Hippocampal formation (tissue), 2 donors: ENCODE data around the gene ARHGAP27.
A peak's percentile ranks its signal among the peaks of the same experiment; 100 is the strongest.
"Not testable (repeated sequence)": the region's sequence is repeated elsewhere in the genome, so short reads cannot be mapped to it uniquely, and the experiment has no call there.

Experiments used
- DNase-seq, 2 donors: peaks; one replicate each; lab custom pipeline; 2025; lab: John Stamatoyannopoulos, UW

ARHGAP27 gene

DNA sequence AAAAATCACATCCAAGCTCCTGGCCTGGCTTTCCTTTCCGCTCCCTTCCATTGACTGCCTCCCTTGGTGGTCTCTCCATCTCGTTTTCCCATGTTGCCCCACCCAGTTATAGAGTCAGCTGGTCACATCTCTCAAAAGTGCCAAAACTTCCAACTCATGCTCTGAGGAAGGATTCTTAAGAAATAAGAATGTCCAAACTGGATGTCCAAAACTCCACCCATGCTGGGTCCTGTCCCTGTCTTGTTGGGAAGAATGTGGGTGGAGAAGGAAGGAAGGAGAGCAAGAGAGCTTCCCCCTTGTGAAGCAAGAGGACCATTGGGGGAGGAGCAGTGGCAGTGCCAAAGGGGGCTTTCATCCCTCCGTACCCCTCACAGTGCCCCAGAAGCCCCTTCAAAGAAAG is 71.2 kb downstream of the ARHGAP27 start:
- no peak for DNase-seq

GRCh38 chr17:45357364-45357997 is 75.2 kb downstream of the ARHGAP27 start:
- DNase-seq, result no peak

DNA sequence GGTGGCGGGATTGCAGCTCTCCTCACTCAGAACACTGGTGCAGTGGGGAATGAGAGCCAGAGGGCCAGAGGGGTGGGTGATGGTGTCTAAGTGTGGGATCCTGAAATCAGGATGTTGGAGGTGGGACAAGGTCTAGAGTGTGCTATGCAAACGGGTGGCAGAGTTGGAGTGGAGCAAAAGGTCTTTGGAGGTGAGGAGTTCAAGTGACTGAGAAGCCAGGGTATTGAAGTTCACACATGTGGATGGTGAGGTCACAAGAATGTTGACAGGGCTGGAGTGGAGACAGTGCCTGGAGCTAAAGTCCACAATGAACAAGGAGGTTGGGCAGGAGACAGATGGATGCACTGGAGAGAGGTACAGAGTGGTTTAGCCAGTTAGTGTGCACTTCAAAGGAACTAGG is 77.6 kb downstream of the ARHGAP27 start:
- DNase-seq, result no peak

DNA sequence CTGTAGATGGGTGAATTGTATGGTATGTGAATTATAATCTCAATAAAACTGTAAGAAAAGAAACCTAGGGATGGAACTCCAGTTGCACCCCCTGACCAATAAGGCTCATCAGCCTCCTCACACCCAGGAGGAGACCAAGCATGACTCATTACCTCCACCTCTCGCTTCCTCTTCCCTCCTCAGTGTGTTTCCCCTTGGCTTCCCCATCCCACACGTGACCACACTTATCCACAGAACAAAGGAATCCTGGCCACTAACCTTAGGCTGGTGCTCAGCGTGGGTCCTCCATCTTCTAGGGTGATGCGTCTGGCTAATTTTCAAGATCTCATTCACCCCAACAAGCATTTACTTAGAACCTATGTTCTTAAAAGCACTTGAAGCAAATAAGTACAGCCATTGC is 79.6 kb downstream of the ARHGAP27 start:
- DNase-seq, result no peak

DNA sequence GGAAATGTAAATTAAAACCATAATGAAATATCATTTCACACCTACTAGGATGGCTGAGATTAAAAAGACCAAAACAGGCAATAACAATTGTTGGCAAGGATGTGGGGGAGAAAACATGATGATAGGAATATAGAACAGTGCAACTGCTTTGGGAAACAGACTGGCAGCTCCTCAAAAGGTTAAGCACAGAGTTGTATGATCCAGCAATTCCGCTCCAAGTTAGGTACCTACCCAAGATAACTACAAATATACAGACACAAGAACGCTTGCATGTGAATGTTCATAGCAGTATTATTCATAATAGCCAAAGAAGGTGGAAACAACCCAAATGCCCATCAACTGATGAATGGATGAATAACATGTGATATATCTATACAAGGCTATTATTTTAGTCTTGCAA is 80.8 kb downstream of the ARHGAP27 start:
- no peak for DNase-seq

DNA sequence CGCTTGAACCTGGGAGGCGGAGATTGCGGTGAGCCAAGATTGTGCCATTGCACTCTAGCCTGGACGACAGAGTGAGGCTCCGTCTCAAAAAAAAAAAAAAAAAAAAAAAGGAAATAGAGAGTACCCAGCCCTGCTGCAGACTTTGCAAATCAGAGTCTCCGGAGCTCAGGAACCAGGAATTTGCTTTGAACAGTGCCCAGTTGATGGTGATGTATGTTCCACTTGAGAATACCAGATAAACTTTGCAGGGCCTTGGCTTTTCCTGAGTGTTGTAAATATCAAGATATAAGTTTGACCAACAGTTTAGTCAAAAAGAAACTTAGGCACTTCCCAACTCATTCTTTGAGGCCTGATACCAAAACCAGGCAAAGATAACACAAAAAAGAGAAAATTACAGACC is 85.2 kb downstream of the ARHGAP27 start:
- DNase-seq, result no peak

GRCh38 chr17:45346216-45347015 is 86.3 kb downstream of the ARHGAP27 start:
- DNase-seq, result peak in 1 of 2 donors; percentile 13

- no peak for DNase-seq
These were observed 87.0 kb downstream of the ARHGAP27 start for GRCh38 chr17:45345554-45346215.

DNA sequence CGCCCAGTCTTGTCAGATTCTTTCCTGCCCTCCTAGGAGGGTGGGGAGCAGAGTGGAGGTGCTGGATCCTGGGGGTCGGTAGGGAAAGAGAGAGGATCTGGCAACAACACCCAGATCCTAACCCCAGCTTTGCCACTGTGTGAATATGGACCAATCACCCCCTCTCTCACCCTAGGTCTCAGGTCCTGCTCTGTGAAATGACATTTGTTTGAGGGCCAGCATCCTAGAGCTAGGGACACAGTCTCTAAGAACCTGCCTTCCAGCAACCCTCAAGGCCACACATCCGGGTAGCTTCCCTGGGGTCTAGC is 87.5 kb downstream of the ARHGAP27 start:
- no peak for DNase-seq

DNA sequence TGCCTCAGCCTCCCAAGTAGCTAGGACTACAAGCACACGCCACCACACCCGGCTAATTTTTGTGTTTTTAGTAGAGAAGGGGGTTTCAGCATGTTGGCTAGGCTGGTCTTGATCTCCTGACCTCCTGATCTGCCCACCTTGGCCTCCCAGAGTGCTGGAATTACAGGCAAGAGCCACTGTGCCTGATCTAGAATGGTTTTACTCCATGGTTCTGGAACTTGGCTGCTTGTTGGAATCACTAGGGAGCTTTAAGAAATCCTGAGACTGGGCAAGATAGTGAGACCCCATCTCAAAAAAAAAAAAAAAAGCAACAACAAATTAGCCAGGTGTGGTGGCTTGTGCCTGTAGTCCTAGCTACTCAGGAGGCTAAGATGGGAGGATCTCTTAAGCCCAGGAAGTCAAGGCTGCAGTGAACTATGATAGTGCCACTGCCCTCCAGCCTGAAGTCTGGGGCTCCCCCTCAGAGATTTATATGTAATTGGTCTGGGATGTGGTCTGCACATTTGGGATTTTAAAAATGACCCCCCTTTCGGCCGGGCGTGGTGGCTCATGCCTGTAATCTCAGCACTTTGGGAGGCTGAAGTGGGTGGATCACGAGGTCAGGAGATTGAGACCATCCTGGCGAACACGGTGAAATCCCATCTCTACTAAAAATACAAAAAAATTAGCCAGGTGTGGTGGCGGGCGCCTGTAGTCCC is 88.6 kb downstream of the ARHGAP27 start:
- DNase-seq, result not testable (repeated sequence)
